Large intestine (tissue), 3 donors: ENCODE results near the gene PROM2. TPM values are rescaled to one million over a fixed set of nuclear protein-coding genes. Genes with fewer than 3 reads are reported as not detected.

Source experiments
- DNase-seq, 2 donors: peaks; one replicate each; pipeline versions ENCODE4 v3.0.0 to v3.0.0-alpha.2; 2013
- H3K27ac ChIP-seq: one replicate; pipeline ENCODE4 v1.5.1; 2013; ENCODE audit warnings: low read length
- H3K27me3 ChIP-seq: 2 replicates; pipeline ENCODE4 v1.6.1; 2013; ENCODE audit warnings: low read length; ENCODE audit not compliant: control insufficient read depth, insufficient read depth
- H3K36me3 ChIP-seq: 2 replicates; pipeline ENCODE4 v1.6.1; 2013; ENCODE audit warnings: low read length; ENCODE audit not compliant: control insufficient read depth, insufficient read depth
- H3K4me1 ChIP-seq: one replicate; pipeline ENCODE4 v1.6.1; 2013; ENCODE audit warnings: low read length; ENCODE audit not compliant: control insufficient read depth, insufficient read depth
- H3K4me3 ChIP-seq: one replicate; pipeline ENCODE4 v1.5.1; 2013; ENCODE audit warnings: low read length
- H3K9me3 ChIP-seq: one replicate; pipeline ENCODE4 v1.6.1; 2013; ENCODE audit warnings: mild to moderate bottlenecking, low read depth, low read length, moderate library complexity; ENCODE audit not compliant: control insufficient read depth
- WGBS: methylation state at CpG from one replicate; pipeline ENCODE4 v1.1.5; 2013; ENCODE audit warnings: low lambda C conversion rate; ENCODE audit not compliant: insufficient coverage; 5-methylcytosine and 5-hydroxymethylcytosine counted together
- polyA plus RNA-seq: library from polyadenylated mRNA; unstranded; fragments of 120-200 nt; gene quantifications from one replicate; pipeline ENCODE4 v1.2.1, GENCODE V29; 2013

Gene PROM2
- polyA plus RNA-seq, 1 donor: 2.0 TPM

DNA sequence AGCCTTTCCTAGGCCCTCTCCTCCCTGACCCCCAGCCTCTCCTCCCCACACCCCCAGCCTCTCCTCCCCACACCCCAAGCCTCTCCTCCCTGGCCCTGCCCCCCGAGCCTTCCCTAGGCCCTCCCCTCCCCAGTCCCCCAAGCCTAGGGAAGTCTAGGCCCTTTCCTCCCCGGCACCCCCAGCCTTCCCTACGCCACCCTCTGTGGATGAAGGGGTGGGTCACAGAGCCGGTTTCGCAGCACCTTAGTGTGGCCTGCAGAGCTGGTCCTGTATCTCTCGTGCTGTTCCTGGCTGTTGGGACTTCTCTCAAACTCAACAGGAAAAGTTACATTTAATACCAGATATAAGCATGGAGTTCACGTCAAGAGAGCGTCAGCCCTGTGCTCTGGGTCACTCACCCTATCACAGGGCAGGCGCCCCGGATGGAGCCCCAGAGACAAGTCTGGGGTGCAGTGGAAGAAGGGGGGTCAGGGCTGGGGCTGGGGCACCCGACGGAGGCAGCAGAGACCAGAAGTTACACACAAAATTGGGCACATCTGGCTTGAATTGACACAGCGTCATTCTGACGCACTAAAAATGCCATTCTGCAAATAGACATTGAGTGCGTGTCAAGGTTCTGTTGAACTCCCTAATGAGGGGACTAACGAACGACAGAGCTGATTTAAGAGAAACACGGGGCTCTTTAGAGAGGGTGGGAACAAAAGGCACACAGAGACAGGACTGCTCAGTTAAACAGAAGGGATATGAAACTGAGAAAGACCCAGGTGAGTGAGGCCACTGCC lies 46.9 kb downstream of the PROM2 start:
- no peak overlapping the region for H3K27ac ChIP-seq
- DNase-seq: no peak
- H3K36me3 ChIP-seq: no peaks in the 10 kb centered on the region
- no peak overlapping the region for H3K4me3 ChIP-seq
- WGBS: 40% methylated on average over 2 of the region's 18 CpGs
- peaks cover 3% of the 10 kb centered on the region for H3K4me1 ChIP-seq
- H3K9me3 ChIP-seq: peaks cover 4% of the 10 kb centered on the region
- no peaks in the 10 kb centered on the region for H3K27me3 ChIP-seq

- no CpG with 5 or more reads among the region's 26 CpGs for WGBS
- no peak for DNase-seq
These were observed 49.3 kb downstream of the PROM2 start for GRCh38 chr2:95323347-95324155.

GRCh38 chr2:95325026-95325425 lies 50.8 kb downstream of the PROM2 start:
- no CpG with 5 or more reads among the region's 13 CpGs for WGBS
- Histone ChIP-seq H3K27me3 (no peaks in the 10 kb centered on the region), H3K36me3 (no peaks in the 10 kb centered on the region), H3K4me3 (no peak overlapping the region), H3K4me1 (no peaks in the 10 kb centered on the region), H3K9me3 (peaks cover 4% of the 10 kb centered on the region), H3K27ac (no peak overlapping the region)
- DNase-seq: no peak

More at GRCh38 chr2:95323347-95324155, 49.3 kb downstream of the PROM2 start:
- H3K9me3 ChIP-seq: peaks cover 4% of the 10 kb centered on the region
- H3K36me3 ChIP-seq: no peaks in the 10 kb centered on the region
- H3K4me3 ChIP-seq: no peak overlapping the region
- no peaks in the 10 kb centered on the region for H3K27me3 ChIP-seq
- H3K4me1 ChIP-seq: no peaks in the 10 kb centered on the region
- no peak overlapping the region for H3K27ac ChIP-seq

DNA sequence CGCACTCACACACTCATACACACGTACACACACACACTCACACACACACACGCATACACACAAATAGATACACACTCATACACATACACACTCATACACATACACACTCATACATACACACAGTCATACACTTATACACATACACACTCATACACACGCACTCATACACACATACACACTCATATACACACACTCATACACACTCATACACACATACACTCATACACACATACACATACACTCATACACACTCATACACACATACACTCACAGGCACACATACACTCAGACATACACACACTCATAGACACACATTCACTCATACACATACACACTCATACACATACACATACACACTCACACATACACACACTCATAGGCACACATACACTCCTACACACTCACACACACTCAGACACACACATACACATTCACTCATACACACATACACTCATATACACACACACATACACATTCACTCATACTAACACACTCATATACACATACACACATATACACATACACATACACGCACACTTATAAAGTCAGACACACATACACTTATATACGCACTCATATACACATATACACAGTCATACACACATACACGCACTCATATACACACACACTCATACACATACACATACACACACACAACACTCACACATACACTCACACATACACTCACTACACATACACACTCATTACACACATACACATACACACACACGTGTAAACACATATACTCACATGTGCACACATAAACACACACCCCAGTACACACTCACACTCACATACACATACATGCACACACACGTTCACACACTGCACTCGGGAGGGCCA lies 51.6 kb downstream of the PROM2 start:
- Histone ChIP-seq H3K27me3 (no peaks in the 10 kb centered on the region), H3K27ac (no peak overlapping the region), H3K9me3 (peaks cover 4% of the 10 kb centered on the region), H3K4me3 (no peak overlapping the region), H3K4me1 (no peaks in the 10 kb centered on the region), H3K36me3 (no peaks in the 10 kb centered on the region)
- no peak for DNase-seq
- WGBS: 100% methylated on average over 1 of the region's 10 CpGs

DNA sequence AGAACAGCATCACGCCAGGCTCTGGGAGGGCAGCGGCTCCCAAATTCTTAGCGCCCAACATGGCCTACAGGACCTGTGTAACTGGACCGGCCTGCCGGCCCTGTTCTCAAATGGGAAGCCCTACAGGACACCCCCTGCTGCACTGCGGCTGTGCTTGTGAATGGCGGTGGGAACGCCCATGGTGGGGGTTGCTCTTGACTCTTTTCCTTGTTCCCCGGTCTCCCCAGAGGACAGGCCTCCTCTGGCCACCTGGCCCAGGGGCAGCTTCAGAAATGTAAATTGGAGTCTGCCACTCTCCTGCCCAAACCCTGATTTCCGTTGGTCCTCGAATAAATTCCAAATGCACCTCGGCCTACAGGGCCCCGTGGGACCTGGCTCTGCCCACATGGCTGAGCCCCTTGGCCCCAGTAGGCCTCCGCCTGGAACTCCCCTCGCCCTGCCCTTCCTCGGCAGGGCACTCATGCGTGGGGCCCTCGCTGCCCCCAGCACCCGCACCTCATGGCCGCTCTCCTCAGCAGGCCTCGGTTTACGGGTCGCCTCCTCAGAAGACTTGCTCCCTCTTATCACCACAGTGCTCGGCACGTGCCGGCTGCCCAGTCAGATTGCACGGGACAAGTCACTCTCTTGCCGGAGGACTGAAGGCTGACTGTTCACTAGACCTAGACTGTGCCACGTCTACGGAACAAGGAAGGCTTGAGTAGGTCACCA lies 52.3 kb downstream of the PROM2 start:
- Histone ChIP-seq H3K4me3 (no peak overlapping the region), H3K4me1 (no peaks in the 10 kb centered on the region), H3K27me3 (no peaks in the 10 kb centered on the region), H3K27ac (no peak overlapping the region), H3K36me3 (no peaks in the 10 kb centered on the region), H3K9me3 (peaks cover 4% of the 10 kb centered on the region)
- no peak for DNase-seq
- no CpG with 5 or more reads among the region's 30 CpGs for whole genome bisulfite sequencing

DNA sequence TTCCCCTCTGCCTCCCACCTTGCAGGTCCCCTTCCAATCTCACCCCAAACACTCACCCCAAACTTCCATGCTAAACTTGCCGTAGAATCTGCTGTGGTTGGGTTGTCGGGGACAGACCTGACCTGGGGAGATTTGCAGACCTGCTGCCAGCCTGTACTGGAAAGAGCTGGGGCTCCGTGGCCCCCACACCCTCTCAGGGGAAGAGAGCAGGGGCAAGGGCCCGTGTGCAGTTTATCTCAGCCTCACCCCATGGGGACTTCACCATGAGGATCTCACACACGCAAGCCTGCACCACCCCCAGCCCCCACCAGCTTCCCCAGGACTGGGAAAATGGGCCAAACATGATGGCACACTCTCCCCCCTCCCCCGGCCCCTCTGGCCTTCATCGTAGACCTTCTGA lies 53.6 kb downstream of the PROM2 start:
- H3K27ac ChIP-seq: no peak overlapping the region
- H3K27me3 ChIP-seq: no peaks in the 10 kb centered on the region
- WGBS: no CpG with 5 or more reads among the region's 7 CpGs
- no peaks in the 10 kb centered on the region for H3K4me1 ChIP-seq
- no peaks in the 10 kb centered on the region for H3K36me3 ChIP-seq
- peaks cover 4% of the 10 kb centered on the region for H3K9me3 ChIP-seq
- DNase-seq: no peak
- no peak overlapping the region for H3K4me3 ChIP-seq

- no peaks in the 10 kb centered on the region for H3K4me1 ChIP-seq
- DNase-seq: no peak
- no peaks in the 10 kb centered on the region for H3K36me3 ChIP-seq
- WGBS: no CpG with 5 or more reads among the region's 15 CpGs
- H3K4me3 ChIP-seq: no peak overlapping the region
- H3K27ac ChIP-seq: no peak overlapping the region
- H3K9me3 ChIP-seq: peaks cover 4% of the 10 kb centered on the region
- H3K27me3 ChIP-seq: no peaks in the 10 kb centered on the region
These were observed 54.3 kb downstream of the PROM2 start for GRCh38 chr2:95328358-95329125.

GRCh38 chr2:95329401-95329800 lies 55.2 kb downstream of the PROM2 start:
- Histone ChIP-seq H3K4me1 (no peaks in the 10 kb centered on the region), H3K27ac (no peak overlapping the region), H3K27me3 (peaks cover 1% of the 10 kb centered on the region), H3K36me3 (no peaks in the 10 kb centered on the region), H3K9me3 (peaks cover 4% of the 10 kb centered on the region), H3K4me3 (no peak overlapping the region)
- no CpG with 5 or more reads among the region's 14 CpGs for WGBS
- no peak for DNase-seq

GRCh38 chr2:95329891-95330793 lies 55.9 kb downstream of the PROM2 start:
- peaks cover 5% of the 10 kb centered on the region for H3K27me3 ChIP-seq
- DNase-seq: no peak
- H3K4me3 ChIP-seq: no peak overlapping the region
- no peaks in the 10 kb centered on the region for H3K36me3 ChIP-seq
- H3K27ac ChIP-seq: no peak overlapping the region
- H3K9me3 ChIP-seq: peaks cover 3% of the 10 kb centered on the region
- H3K4me1 ChIP-seq: no peaks in the 10 kb centered on the region
- no CpG with 5 or more reads among the region's 23 CpGs for WGBS
